NCI-H1048 (cell line): Measurements from ENCODE around the gene CADM1.

ENCODE experiments used
- DNase-seq: peaks from one replicate; lab custom pipeline; 2025; lab: John Stamatoyannopoulos, UW

Gene CADM1

GRCh38 chr11:115504276-115505158 lies at the start of gene CADM1:
Gene CADM1 (minus strand): TSS chr11:115504415.
- DNase-seq: peak; percentile 93

- DNase-seq: no peak
Measured at GRCh38 chr11:115552773-115553438, 48.7 kb upstream of the CADM1 start.

DNA sequence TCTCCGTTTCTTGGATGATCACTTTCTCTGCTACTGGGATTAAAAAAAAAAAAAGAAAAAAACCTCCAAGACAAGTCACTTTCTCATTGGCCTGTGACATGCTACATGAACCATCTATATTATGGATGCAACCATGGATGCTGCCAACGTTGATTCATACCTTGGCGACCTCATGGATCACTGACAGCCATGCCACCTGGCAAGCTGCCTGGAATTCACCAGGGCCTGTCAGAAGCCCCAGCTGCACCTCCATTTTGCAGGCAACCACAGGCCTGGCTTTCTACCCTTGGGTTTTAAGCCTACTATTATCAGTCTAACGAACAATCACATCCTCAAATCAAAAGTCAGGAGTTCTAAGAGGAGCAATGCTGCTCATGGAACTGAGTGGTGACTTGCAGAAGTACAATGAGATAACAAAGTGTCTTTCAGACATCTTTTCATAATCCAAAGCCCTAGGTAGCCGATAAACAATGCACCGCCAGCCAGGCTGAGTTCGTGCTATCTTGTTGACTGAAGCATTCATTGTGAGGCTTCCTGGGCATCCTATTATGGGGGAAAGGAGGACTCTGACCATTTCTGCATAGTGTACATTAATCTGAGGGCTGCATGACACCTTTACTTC lies 48.0 kb upstream of the CADM1 start:
- DNase-seq: no peak

DNA sequence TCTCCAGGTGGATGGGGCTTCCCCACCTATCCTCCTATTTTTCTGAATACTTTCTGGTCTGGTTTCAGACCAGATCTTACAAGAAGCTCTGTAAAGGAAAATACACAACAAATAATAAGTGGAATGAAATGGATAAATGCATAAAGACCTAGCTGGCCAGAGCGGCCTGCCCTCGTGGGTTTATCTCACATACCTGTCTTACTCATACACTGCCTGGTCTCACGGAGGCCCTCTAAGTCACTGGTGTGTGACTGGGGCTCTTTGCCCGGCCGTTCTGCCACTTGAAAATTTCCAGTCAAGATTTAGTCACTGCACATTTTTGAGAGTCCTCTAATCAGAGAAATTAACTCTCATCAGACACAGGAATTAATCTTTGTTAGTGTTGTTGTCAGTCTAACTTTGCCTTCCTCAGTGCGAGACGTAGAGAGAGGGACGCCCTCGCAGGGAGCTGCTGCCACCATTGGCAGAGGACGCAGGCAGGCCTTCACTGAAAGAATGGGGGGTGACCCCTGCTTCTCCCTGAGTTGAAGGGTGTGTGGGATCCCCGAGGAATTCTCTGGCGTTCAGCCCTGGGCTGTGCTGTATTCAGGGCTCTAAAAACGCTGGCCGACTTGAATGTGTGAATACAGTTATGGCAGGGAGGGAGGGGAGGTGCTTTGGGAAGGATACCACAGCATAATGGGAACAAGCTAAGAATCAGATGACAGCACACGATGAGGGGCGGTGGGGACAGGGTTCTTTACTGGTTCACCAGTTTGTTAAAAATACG lies 46.3 kb upstream of the CADM1 start:
- DNase-seq: no peak

- no peak for DNase-seq
Measured at GRCh38 chr11:115548878-115549528, 44.8 kb upstream of the CADM1 start.

GRCh38 chr11:115545581-115546210 lies 41.5 kb upstream of the CADM1 start:
- DNase-seq: no peak

GRCh38 chr11:115544422-115544948 lies 40.3 kb upstream of the CADM1 start:
- DNase-seq: no peak

GRCh38 chr11:115541518-115541917 lies 37.3 kb upstream of the CADM1 start:
- no peak for DNase-seq

GRCh38 chr11:115539844-115540243 lies 35.6 kb upstream of the CADM1 start:
- DNase-seq: no peak

- no peak for DNase-seq
Measured at GRCh38 chr11:115535781-115536180, 31.6 kb upstream of the CADM1 start.

DNA sequence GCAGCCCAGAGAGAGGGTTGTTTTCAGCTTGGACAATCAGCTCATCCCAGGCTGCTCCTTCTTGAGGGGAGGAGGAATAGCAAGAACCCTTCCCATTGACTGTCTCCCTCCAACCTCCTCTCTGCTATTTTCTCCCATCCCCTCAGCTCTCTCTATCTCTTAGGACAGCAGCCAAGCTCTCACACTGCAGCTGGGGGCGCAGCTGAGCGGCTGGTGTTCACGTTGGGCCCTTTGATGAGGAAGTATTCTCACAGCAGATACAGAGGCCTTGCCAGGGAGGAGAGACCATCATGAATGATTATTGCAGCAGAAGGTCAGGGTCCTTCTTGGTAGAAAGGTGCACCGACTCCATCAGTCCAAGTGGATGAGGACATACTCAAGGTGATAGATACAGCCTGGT lies 26.5 kb upstream of the CADM1 start:
- no peak for DNase-seq

- no peak for DNase-seq
Measured at GRCh38 chr11:115528225-115528624, 24.0 kb upstream of the CADM1 start.

- DNase-seq: peak; percentile 71
Measured at GRCh38 chr11:115527534-115528125, 23.4 kb upstream of the CADM1 start.

DNA sequence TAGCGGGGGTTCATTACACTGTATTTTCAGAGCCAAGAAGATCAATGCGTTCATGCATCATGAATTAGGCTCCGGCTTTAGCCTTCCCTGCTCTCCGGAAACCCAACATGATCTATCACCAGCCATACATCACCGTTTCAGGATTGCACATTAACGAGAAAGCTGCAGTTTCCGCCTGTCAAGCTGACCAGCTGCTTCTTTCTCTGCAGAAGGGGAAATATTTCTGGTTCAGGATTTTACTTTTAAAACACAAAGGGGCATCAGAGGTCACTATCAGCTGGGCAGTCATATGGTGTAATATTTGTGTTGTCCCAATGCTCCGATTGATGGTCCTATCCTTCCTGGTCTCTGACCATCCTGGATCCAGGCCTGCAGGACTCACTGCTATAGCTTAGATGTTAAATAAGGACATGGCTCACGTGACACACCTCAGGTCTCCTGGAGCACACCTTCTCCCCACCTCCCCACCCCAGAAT lies 21.4 kb upstream of the CADM1 start:
- DNase-seq: no peak

- no peak for DNase-seq
Measured at GRCh38 chr11:115524572-115524971, 20.4 kb upstream of the CADM1 start.

- DNase-seq: no peak
Measured at GRCh38 chr11:115523727-115524399, 19.6 kb upstream of the CADM1 start.

DNA sequence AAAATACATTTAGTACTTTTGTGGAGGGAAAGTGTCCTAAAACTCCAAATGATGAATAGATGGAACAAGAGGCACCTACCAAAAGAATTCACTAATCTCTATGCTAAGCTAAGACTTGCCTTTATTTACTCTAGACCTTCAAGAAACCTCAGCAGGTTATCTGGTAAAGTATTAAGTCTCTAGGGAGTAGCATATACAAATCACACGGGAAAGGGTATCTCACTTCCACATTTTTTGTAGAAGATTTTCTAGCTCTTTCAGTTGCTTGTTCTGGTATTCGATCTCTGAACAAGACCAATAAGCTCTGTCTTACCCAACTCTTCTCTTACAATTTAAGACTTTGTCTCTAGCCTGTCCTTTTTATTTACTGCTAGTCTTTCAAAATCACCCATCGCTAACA lies 18.1 kb upstream of the CADM1 start:
- DNase-seq: no peak

GRCh38 chr11:115521825-115522224 lies 17.6 kb upstream of the CADM1 start:
- no peak for DNase-seq

GRCh38 chr11:115518983-115519628 lies 14.9 kb upstream of the CADM1 start:
- DNase-seq: no peak
